Liver (tissue), 9 donors: ENCODE data around the gene CCNB2. TPM values are rescaled to one million over a fixed set of nuclear protein-coding genes. Genes with fewer than 3 reads are reported as not detected.

Source experiments
- DNase-seq: peaks from one replicate; pipeline ENCODE4 v3.0.0-alpha.2; 2017; ENCODE audit warnings: low spot score
- H3K27ac ChIP-seq, 2 donors: one replicate each; pipeline ENCODE4 v1.7.0; 2013; ENCODE audit warnings: inconsistent platforms in 2 of 2, low read length in 2 of 2, control low read depth in 1 of 2, low read depth in 1 of 2, mild to moderate bottlenecking in 1 of 2
- H3K27me3 ChIP-seq, 4 donors: one replicate each; pipeline versions ENCODE4 v1.6.1 to v1.7.0; 2013; ENCODE audit warnings: low read length in 3 of 4, inconsistent platforms in 1 of 4, mild to moderate bottlenecking in 1 of 4, moderate library complexity in 1 of 4; ENCODE audit not compliant: control insufficient read depth in 4 of 4, insufficient read depth in 4 of 4
- H3K36me3 ChIP-seq, 4 donors: one replicate each; pipeline versions ENCODE4 v1.6.1 to v1.7.0; 2013; ENCODE audit warnings: low read length in 3 of 4, mild to moderate bottlenecking in 3 of 4, low read depth in 1 of 4, moderate library complexity in 1 of 4; ENCODE audit not compliant: control insufficient read depth in 4 of 4, insufficient read depth in 3 of 4
- H3K4me1 ChIP-seq, 4 donors: one replicate each; pipeline versions ENCODE4 v1.6.1 to v1.7.0; 2013; ENCODE audit warnings: low read length in 3 of 4, mild to moderate bottlenecking in 3 of 4, moderate library complexity in 1 of 4; ENCODE audit not compliant: control insufficient read depth in 4 of 4, insufficient read depth in 4 of 4
- H3K4me3 ChIP-seq, 3 donors: one replicate each; pipeline versions ENCODE4 v1.6.1 to v1.7.0; 2013; ENCODE audit warnings: low read length in 3 of 3, control low read depth in 1 of 3, low read depth in 1 of 3, mild to moderate bottlenecking in 1 of 3
- H3K9ac ChIP-seq, 2 donors: one replicate each; pipeline ENCODE4 v1.7.0; 2013; ENCODE audit warnings: low read length in 2 of 2, mild to moderate bottlenecking in 2 of 2, moderate library complexity in 2 of 2, control low read depth in 1 of 2, low read depth in 1 of 2
- H3K9me3 ChIP-seq, 4 donors: one replicate each; pipeline versions ENCODE4 v1.6.1 to v1.7.0; 2013; ENCODE audit warnings: low read length in 3 of 4; ENCODE audit not compliant: control insufficient read depth in 4 of 4
- ATF3 ChIP-seq: IDR thresholded peaks from 2 replicates; pipeline ENCODE4 v1.6.1; 2016; ENCODE audit warnings: antibody characterized with exemption
- CTCF ChIP-seq: fragments of 150-350 bp; IDR thresholded peaks from 2 replicates; pipeline ENCODE4 v1.5.1; 2017; ENCODE audit warnings: improper control_type of control experiment, low read depth, low read length; ENCODE audit not compliant: missing input control
- EGR1 ChIP-seq, 2 donors: IDR thresholded peaks; 2 replicates each; pipeline ENCODE4 v1.6.1; 2016 to 2018; ENCODE audit warnings: antibody characterized with exemption in 2 of 2, low read depth in 2 of 2
- FOXA1 ChIP-seq: IDR thresholded peaks from 2 replicates; pipeline ENCODE4 v1.6.1; 2016; ENCODE audit warnings: antibody characterized with exemption
- FOXA2 ChIP-seq: IDR thresholded peaks from 2 replicates; pipeline ENCODE4 v1.6.1; 2016; ENCODE audit warnings: antibody characterized with exemption
- GABPA ChIP-seq, 2 donors: IDR thresholded peaks in 1 of 2; conservative IDR thresholded peaks in 1 of 2; 2 replicates each; pipeline ENCODE4 v1.6.1; 2016; ENCODE audit warnings: antibody characterized with exemption in 2 of 2, mild to moderate bottlenecking in 1 of 2, moderate library complexity in 1 of 2
- HNF4A ChIP-seq, 2 donors: conservative IDR thresholded peaks; 2 replicates each; pipeline ENCODE4 v1.6.1; 2016; ENCODE audit warnings: antibody characterized with exemption in 2 of 2, mild to moderate bottlenecking in 2 of 2
- HNF4G ChIP-seq: IDR thresholded peaks from 2 replicates; pipeline ENCODE4 v1.6.1; 2016; ENCODE audit warnings: antibody characterized with exemption
- JUND ChIP-seq, 2 donors: IDR thresholded peaks; 2 replicates each; pipeline ENCODE4 v1.6.1; 2016; ENCODE audit warnings: antibody characterized with exemption in 2 of 2
- MAX ChIP-seq: IDR thresholded peaks from 2 replicates; pipeline ENCODE4 v1.6.1; 2016; ENCODE audit warnings: antibody characterized with exemption
- NR2F2 ChIP-seq: IDR thresholded peaks from 2 replicates; pipeline ENCODE4 v1.6.1; 2016; ENCODE audit warnings: antibody characterized with exemption
- RAD21 ChIP-seq, 2 donors: IDR thresholded peaks; 2 replicates each; pipeline ENCODE4 v1.6.1; 2016; ENCODE audit warnings: antibody characterized with exemption in 2 of 2, mild to moderate bottlenecking in 2 of 2
- REST ChIP-seq: IDR thresholded peaks from 2 replicates; pipeline ENCODE4 v1.6.1; 2016; ENCODE audit warnings: antibody characterized with exemption, mild to moderate bottlenecking
- RXRA ChIP-seq, 2 donors: IDR thresholded peaks; 2 replicates each; pipeline ENCODE4 v1.6.1; 2017 to 2018; ENCODE audit warnings: antibody characterized with exemption in 2 of 2, mild to moderate bottlenecking in 1 of 2
- SP1 ChIP-seq: IDR thresholded peaks from 2 replicates; pipeline ENCODE4 v1.6.1; 2018; ENCODE audit warnings: antibody characterized with exemption, mild to moderate bottlenecking
- TAF1 ChIP-seq: conservative IDR thresholded peaks from 2 replicates; pipeline ENCODE4 v1.6.1; 2016; ENCODE audit warnings: antibody characterized with exemption, mild to moderate bottlenecking
- YY1 ChIP-seq: IDR thresholded peaks from 2 replicates; pipeline ENCODE4 v1.6.1; 2016; ENCODE audit warnings: antibody characterized with exemption, mild to moderate bottlenecking
- ZBTB33 ChIP-seq: IDR thresholded peaks from 2 replicates; pipeline ENCODE4 v1.6.1; 2016; ENCODE audit warnings: antibody characterized with exemption
- WGBS: extraction: QIAGEN DNeasy Blood & Tissue Kit; methylation state at CpG from one replicate; pipeline ENCODE4 v1.1.7; 2013; 5-methylcytosine and 5-hydroxymethylcytosine counted together
- polyA plus RNA-seq, 2 donors: library from polyadenylated mRNA; stranded (reverse) in 1 of 2; unstranded in 1 of 2; fragments of 200-250 nt in 1 of 2; fragments of >200 nt in 1 of 2; fragmentation: Nextera tagmentation in 1 of 2; extraction: Ambion mirVana in 1 of 2; gene quantifications; one replicate each; pipeline versions ENCODE4 v1.2.1 to v1.2.3, GENCODE V29; 2013 to 2015
- total RNA-seq, 2 donors: library from RNA; depleted of rRNA; stranded (reverse); fragments of >200 nt; gene quantifications; one replicate each; pipeline ENCODE4 v1.2.3, GENCODE V29; 2014
- donor health status: healthy.
- donor health status: healthy.
- donor health status: healthy.
- donor health status: healthy.
- donor health status: healthy.

CCNB2 gene
- total and polyA plus RNA-seq, 4 donors = 0.42 to 53.1 (median 2.0) TPM

GRCh38 chr15:59157396-59157795 lies 52.5 kb downstream of the CCNB2 start:
- Histone ChIP-seq H3K27ac (no peak overlapping the region), H3K36me3 (peaks cover 13 to 71% (median 31%) of the 10 kb centered on the region in 4 donors), H3K9ac (no peak overlapping the region), H3K4me3 (no peak overlapping the region), H3K27me3 (no peaks in the 10 kb centered on the region), H3K9me3 (no peaks in the 10 kb centered on the region), H3K4me1 (no peaks in the 10 kb centered on the region)
- WGBS = over 99% methylated on average over 5 of the region's 5 CpGs
- TF ChIP-seq CTCF (no peak), HNF4G (no peak), REST (no peak), FOXA2 (no peak), YY1 (no peak), GABPA (IDR thresholded peaks at IDR 0.05 in 1 of 2, conservative IDR thresholded peaks at IDR 0.05 in 1 of 2) (no peak), ATF3 (no peak), TAF1 (no peak), FOXA1 (no peak)
- DNase-seq = no peak

- H3K36me3 ChIP-seq = peaks cover 11 to 68% (median 27%) of the 10 kb centered on the region in 4 donors
- no peaks in the 10 kb centered on the region for H3K9me3 ChIP-seq
- H3K4me3 ChIP-seq = no peak overlapping the region
- no peaks in the 10 kb centered on the region for H3K4me1 ChIP-seq
- no peak for DNase-seq
- H3K9ac ChIP-seq = no peak overlapping the region
- H3K27me3 ChIP-seq = no peaks in the 10 kb centered on the region
- H3K27ac ChIP-seq = no peak overlapping the region
- 97% methylated on average over 9 of the region's 9 CpGs for WGBS
- TF ChIP-seq MAX = no peak
- no peak for TF ChIP-seq RAD21 (IDR thresholded peaks at IDR 0.05)
- TF ChIP-seq HNF4G = no peak
- TF ChIP-seq GABPA (IDR thresholded peaks at IDR 0.05 in 1 of 2, conservative IDR thresholded peaks at IDR 0.05 in 1 of 2) = no peak
- no peak for TF ChIP-seq RXRA (IDR thresholded peaks at IDR 0.05)
- no peak for TF ChIP-seq YY1
- no peak for TF ChIP-seq JUND (IDR thresholded peaks at IDR 0.05)
- TF ChIP-seq CTCF = no peak
- no peak for TF ChIP-seq ZBTB33
- TF ChIP-seq ATF3 = no peak
- TF ChIP-seq HNF4A (conservative IDR thresholded peaks at IDR 0.05) = no peak
- no peak for TF ChIP-seq TAF1
- TF ChIP-seq EGR1 (IDR thresholded peaks at IDR 0.05; ENCODE audit: low read depth in 2 of 2) = no peak
- TF ChIP-seq FOXA1 = no peak
- no peak for TF ChIP-seq NR2F2
- no peak for TF ChIP-seq SP1
Measured at GRCh38 chr15:59157840-59158700, 53.1 kb downstream of the CCNB2 start.
